ENCODE results near the gene DRD2.

DRD2 gene

GRCh38 chr11:113481672-113482071 lies 6.5 kb upstream of the DRD2 start:
- DNase-seq = no peak

GRCh38 chr11:113481226-113481625 lies 6.0 kb upstream of the DRD2 start:
- DNase-seq = no peak

GRCh38 chr11:113477321-113477720 lies 2.1 kb upstream of the DRD2 start:
- no peak for DNase-seq

- no peak for DNase-seq
Observed at GRCh38 chr11:113476553-113476952, 1.4 kb upstream of the DRD2 start.

- DNase-seq = no peak
Observed at GRCh38 chr11:113474362-113475159, 637 bp downstream of the DRD2 start.

- no peak for DNase-seq
Observed at GRCh38 chr11:113473983-113474361, 1.2 kb downstream of the DRD2 start.

DNA sequence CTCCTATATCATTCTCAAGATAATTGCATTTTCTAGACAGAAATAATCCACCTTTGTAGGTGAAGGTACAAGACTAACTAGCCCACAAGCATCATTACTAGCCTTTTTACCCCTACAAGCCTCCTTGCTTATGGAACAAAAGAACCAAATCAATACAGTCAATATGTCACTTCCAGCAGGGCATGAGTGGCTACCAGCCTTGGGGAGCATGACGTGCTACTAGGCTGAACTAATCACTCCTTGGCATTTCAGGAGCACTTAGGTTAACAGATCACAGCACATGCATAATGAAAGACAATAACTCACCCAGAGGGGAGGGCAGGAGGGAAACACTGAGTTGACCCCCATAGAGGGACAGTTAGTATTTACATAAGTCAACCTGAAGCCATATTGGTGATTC lies 2.7 kb downstream of the DRD2 start:
- DNase-seq = no peak

DNA sequence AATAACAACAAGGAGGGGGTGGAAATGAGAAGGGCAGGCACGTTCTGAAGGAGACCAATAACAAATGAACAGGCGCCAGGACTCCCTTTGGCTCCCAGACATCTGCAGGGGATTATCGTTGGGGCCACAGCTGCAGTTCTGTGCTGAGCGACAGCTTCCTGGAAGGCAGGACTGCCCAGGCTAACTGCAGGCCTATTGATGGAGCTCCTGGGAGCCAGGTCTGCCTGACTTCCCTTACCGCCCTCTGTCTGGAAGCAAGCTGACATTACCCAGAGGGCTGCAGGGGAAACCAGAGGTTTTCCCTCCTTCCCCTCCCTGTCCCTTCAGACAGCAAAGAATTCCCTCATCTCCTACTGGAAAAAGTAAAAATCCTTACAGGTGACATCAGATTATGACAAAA lies 5.0 kb downstream of the DRD2 start:
- no peak for DNase-seq

DNA sequence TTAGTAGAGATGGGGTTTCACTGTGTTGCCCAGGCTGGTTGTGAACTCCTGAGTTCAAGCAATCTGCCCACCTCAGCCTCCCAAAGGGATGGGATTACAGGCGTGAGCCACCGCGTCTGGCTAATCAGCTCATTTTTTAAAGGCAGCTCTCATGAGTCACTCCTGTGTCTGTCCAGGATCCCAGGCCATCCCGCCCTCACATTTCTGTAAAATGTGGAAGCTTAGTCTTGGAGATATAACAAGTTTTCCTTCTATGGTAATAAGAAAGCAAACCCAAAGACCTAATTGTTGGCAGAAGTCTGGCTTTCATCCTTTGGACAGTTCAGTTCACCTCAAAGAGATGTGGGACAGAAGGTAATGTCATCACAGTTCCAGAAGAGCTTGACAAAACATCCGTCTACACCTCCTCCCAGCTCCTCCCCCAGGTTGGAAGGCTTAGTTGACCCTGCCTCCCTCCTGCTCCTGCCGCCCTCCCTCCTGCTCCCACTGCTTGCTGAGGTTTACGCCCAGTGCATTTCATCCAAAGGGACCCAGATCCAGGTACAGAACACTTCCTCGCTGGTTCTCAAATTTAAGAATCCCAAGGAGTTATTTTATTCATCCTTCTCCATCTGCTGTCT lies 6.4 kb downstream of the DRD2 start:
- no peak for DNase-seq

DNA sequence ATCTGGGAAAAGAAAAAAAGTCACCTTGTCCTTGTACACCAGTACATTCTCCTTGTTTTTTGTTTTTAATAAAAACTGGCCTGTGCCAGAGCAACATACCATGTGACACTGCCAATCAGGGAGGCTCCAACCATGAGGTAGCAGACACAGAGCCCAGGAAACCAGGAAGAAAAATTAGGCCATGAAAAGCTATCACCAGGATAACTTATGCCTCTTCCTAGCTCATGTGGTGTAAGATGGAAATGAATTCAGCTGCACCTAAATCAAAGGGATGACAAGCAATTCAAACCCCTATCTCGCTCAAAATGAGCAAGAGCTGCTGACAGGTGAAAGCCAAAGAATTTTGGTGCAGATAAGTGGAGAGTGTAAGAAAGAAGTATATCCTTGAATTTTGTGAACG lies 7.7 kb downstream of the DRD2 start:
- no peak for DNase-seq

DNA sequence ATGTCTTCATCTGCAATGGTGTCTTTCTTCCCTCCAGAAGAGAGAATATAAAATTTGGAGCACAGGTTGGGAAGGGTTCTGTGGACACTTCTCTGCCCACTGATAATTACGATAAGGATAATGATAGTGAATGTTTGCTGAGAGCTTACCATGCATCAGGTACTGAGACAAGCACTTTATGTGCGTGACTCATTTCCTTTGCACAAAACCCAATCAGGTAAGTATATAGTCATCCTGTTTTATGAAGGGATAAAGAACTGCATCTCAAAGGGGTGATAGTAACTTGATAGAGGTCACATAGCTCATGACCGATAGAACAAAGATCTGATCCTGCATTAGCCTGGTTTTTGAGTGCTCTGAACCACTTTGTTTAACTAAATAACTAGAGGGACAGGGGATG lies 9.4 kb downstream of the DRD2 start:
- DNase-seq = no peak

DNA sequence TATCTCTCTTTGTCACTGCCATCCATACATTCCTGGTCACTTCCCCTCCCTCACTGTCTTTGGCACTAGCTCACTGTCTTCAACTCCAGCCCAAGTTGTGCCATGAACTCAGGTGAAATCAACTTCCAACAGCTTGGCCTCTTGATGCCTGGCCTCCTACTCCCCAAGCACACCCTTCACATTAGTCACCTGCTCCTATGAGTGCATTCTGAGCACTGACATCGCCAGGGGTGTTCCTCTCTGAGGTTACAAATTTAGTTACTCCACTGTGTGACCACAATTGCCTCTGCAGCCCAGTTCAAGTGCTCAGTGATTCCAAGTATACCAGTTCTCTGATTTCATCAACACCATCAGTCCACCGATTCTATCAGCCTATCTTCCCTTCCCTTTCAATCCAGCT lies 10.8 kb downstream of the DRD2 start:
- no peak for DNase-seq

DNA sequence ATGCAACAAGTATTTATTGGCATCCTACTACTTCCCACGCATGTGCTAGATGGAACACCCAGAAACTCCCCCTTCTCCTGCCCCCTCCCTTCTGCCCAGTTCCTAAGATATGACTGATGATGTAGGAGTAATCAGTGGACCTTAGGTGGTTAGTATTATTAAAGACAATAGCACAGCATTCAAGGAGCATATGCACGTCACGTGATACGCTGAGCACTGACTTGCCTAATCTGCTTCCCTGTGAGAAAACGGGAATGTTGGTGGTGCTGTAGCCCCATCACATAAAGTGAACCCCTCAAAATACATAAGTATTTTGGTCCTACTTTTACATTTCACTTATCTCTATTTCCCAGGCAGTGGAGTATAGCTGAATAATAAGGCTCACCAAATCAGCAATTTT lies 12.4 kb downstream of the DRD2 start:
- DNase-seq = no peak

- no peak for DNase-seq
Observed at GRCh38 chr11:113461639-113462038, 13.6 kb downstream of the DRD2 start.

DNA sequence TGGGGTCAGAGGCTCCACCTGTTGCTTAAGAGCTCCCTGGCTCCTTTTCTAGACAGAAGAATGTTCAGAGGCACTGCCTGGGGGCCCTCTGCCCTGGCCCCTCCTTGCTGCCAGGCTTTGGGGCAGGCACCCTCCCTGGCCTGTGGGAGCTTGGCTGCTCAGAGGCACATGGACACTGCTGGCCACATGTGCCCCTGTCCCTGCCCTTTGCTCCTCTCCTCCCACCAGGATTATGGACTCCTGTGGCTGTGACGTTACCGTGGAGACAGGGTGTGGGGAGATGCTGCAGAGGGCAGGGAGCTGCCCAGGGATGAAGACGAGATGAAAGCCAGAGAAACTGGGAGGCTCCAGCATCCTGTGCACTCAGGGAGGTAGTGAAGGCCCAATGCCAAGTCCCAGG lies 14.7 kb downstream of the DRD2 start:
- no peak for DNase-seq

DNA sequence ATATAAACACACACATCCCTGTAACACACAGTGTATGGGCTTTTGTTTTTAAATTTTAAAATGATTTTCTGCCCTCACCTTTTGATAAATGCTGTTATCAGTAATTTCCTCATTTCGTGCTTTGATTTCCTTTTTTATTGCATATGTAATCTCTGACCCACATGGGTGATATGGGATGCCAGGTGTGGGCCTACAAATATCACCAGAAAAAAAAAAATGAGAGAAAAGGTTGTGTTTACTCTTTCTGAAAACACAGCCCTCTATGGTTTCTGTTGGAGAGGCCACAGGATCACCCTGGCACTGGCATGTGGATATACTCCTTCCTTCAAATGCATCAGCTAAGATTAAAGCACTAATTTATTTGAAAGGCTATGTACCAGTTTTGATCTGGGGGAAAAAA lies 17.0 kb downstream of the DRD2 start:
- DNase-seq = no peak

DNA sequence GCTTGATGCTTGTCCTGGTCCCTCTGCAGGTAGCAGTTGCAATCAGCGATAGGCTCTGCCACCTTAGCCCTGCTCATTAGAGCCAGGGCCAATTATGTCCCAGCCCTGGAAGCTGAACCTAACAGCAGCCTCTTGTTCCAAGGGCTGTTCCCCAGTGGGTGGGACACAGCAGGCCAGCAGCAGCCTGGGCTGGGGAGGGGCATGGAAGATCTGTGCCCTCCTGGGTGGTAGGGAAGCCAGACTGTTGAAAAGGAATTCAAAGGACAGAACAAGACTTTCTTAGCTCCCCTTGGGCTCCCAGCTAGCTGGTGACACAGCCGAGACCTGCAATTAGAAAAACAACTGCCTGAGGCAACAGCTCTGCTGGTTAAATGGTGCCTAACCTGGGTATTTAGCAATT lies 17.4 kb downstream of the DRD2 start:
- no peak for DNase-seq

GRCh38 chr11:113454455-113454854 lies 20.7 kb downstream of the DRD2 start:
- no peak for DNase-seq

- no peak for DNase-seq
Observed at GRCh38 chr11:113449743-113450142, 25.5 kb downstream of the DRD2 start.

DNA sequence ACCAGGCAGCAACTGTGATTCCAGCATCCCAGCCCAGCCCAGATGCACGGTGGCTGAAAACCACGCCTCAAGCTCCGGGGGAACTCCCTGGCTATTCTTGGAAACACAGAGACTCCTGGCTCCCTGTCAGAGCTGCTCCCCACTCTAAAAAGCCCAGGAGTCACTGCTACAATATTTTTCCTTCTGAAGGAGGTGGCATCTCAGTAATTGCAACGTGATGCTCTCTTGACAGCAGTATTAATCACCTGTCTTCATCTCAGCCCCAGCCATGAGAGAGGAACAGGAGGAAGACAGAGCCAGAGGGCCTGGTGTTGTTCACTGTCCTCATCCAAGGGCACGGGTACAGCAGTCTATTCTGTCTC lies 26.9 kb downstream of the DRD2 start:
- no peak for DNase-seq

DNA sequence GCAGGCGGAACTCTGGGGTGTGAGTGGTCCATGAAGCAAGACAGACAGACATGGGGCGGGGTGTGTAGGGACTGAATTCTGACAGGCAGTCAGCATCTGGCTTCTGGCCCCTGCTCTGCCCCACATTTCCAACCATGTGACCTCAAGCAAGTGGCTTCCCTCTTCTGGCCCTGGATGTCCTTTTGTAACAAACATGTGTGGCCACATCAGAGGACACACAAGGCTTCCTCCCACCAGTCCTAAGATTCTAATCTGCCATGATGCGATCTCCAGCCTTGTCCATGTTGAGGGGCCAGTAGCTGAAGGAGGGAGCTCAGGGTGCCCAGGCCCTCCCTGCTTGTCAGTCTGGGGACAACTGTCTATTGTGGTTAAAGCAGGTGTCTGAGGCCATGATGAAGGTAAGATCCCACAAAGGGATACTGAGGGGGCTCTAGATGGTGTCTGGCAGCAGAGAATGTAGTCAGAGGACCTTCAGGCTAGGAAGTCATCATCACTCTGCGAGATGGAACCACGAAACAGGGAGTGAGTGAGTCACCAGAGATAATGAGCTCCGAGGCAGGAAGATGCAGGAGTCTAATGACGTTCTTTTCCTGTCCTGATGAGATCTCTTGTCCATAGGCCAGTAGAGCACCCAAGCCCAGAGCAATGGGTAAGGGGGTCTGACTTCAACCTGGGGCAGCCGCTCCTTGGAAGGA lies 27.4 kb downstream of the DRD2 start:
- no peak for DNase-seq

DNA sequence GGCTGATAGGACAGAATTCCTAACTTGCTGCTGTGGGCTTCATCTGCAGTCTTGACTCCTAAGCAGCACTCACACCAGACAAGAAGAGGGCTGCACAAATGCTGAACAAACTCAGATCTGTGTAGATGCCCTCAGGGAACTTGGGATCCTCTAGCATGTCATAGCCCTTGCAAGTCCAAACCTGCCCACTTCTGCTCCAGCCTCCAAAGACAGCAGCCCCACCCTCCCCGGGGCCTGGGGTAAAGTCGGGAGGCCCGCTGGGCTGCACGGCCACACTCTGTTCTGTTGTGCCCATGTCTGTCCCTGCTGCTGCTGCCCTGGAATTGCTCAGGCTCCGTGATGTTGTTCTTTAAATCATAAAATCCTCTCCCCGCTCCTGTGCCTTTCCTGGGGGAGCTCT lies 28.3 kb downstream of the DRD2 start:
- no peak for DNase-seq

DNA sequence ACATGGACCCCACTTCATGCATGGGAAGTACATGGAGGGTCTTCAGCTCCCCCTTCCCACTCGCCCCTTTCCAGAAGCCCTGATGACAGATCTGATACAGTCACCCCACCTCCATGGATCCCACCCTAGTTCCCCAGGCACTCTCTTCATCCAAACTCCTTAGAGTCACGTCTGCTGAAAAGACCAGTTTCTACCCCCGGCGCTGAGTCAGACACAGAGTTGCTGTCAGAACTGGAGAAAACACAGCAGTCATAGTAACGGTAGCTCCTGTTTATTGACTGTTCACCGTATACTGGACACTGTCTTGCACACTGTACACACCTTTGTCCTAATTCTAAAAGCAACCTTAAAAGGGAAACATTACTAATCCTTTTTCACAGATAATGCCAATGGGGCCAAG lies 29.1 kb downstream of the DRD2 start:
- no peak for DNase-seq

- DNase-seq = no peak
Observed at GRCh38 chr11:113444502-113445123, 30.6 kb downstream of the DRD2 start.
